ENCODE measurements around the gene HSD17B11.
"Not testable (repeated sequence)": the region's sequence is repeated elsewhere in the genome, so short reads cannot be mapped to it uniquely, and the experiment has no call there.

The HSD17B11 gene

GRCh38 chr4:87384466-87385132, 6.4 kb downstream of the HSD17B11 start:
- DNase-seq; H3K14ac ChIP-seq (ENCODE audit: low read length); H3K27ac ChIP-seq (ENCODE audit: low read depth, low read length); H2BK12ac ChIP-seq (ENCODE audit: low read length); H3K9me3 ChIP-seq (ENCODE audit: insufficient read depth, low read depth, low read length); H3K4me3 ChIP-seq (ENCODE audit: low read depth, low read length); H3K23ac ChIP-seq (ENCODE audit: low read length); H3K4me1 ChIP-seq (ENCODE audit: control insufficient read depth in 1 of 2, insufficient read depth in 2 of 2, low read length in 2 of 2); H4K8ac ChIP-seq (ENCODE audit: low read depth, low read length); H4K12ac ChIP-seq (ENCODE audit: low read depth, low read length); H3K4ac ChIP-seq (ENCODE audit: low read depth, low read length); H3K36me3 ChIP-seq (ENCODE audit: control insufficient read depth in 1 of 2, insufficient read depth in 2 of 2, low read length in 2 of 2); H2AK5ac ChIP-seq (ENCODE audit: low read length); H3K4me2 ChIP-seq (ENCODE audit: low read length); H2AFZ ChIP-seq (ENCODE audit: insufficient read depth, low read length, poor library complexity); H3K79me2 ChIP-seq (ENCODE audit: control insufficient read depth, insufficient read depth, low read length, poor library complexity); H3K27me3 ChIP-seq (ENCODE audit: insufficient read depth, low read length); H3K18ac ChIP-seq (ENCODE audit: low read length); H2BK120ac ChIP-seq (ENCODE audit: insufficient read depth, low read length, poor library complexity); H3K9ac ChIP-seq (ENCODE audit: low read length); H2BK5ac ChIP-seq (ENCODE audit: low read depth, low read length, poor library complexity); H4K91ac ChIP-seq (ENCODE audit: low read depth, low read length); H3K79me1 ChIP-seq (ENCODE audit: low read length): not testable (repeated sequence)
- no CpG with 5 or more reads among the region's 9 CpGs for WGBS (ENCODE audit: extremely low coverage, insufficient coverage, insufficient read length)

GRCh38 chr4:87382931-87383330, 8.1 kb downstream of the HSD17B11 start:
- H3K18ac ChIP-seq (ENCODE audit: low read length) = no peak overlapping the region
- no peaks in the 10 kb centered on the region for H3K9me3 ChIP-seq (ENCODE audit: insufficient read depth, low read depth, low read length)
- no peak overlapping the region for H3K9ac ChIP-seq (ENCODE audit: low read length)
- no peaks in the 10 kb centered on the region for H3K79me1 ChIP-seq (ENCODE audit: low read length)
- no peaks in the 10 kb centered on the region for H3K27me3 ChIP-seq (ENCODE audit: insufficient read depth, low read length)
- H3K4me3 ChIP-seq (ENCODE audit: low read depth, low read length) = no peak overlapping the region
- H4K8ac ChIP-seq (ENCODE audit: low read depth, low read length) = no peak overlapping the region
- no peak overlapping the region for H2BK120ac ChIP-seq (ENCODE audit: insufficient read depth, low read length, poor library complexity)
- H3K27ac ChIP-seq (ENCODE audit: low read depth, low read length) = no peak overlapping the region
- DNase-seq = no peak
- no peaks in the 10 kb centered on the region for H3K4me1 ChIP-seq (ENCODE audit: control insufficient read depth in 1 of 2, insufficient read depth in 2 of 2, low read length in 2 of 2)
- H2AFZ ChIP-seq (ENCODE audit: insufficient read depth, low read length, poor library complexity) = no peak overlapping the region
- 100% methylated on average over 1 of the region's 3 CpGs for WGBS (ENCODE audit: extremely low coverage, insufficient coverage, insufficient read length)
- H2AK5ac ChIP-seq (ENCODE audit: low read length) = no peak overlapping the region
- no peak overlapping the region for H4K12ac ChIP-seq (ENCODE audit: low read depth, low read length)
- no peak overlapping the region for H3K23ac ChIP-seq (ENCODE audit: low read length)
- H4K91ac ChIP-seq (ENCODE audit: low read depth, low read length) = no peak overlapping the region
- no peak overlapping the region for H3K4me2 ChIP-seq (ENCODE audit: low read length)
- H3K36me3 ChIP-seq (ENCODE audit: control insufficient read depth in 1 of 2, insufficient read depth in 2 of 2, low read length in 2 of 2) = peaks cover 2 to 4% of the 10 kb centered on the region in 2 experiments
- no peak overlapping the region for H2BK5ac ChIP-seq (ENCODE audit: low read depth, low read length, poor library complexity)
- no peak overlapping the region for H2BK12ac ChIP-seq (ENCODE audit: low read length)
- no peak overlapping the region for H3K4ac ChIP-seq (ENCODE audit: low read depth, low read length)
- H3K79me2 ChIP-seq (ENCODE audit: control insufficient read depth, insufficient read depth, low read length, poor library complexity) = no peaks in the 10 kb centered on the region
- no peak overlapping the region for H3K14ac ChIP-seq (ENCODE audit: low read length)

- no peak overlapping the region for H3K4me2 ChIP-seq (ENCODE audit: low read length)
- H3K9ac ChIP-seq (ENCODE audit: low read length) = no peak overlapping the region
- H3K4ac ChIP-seq (ENCODE audit: low read depth, low read length) = no peak overlapping the region
- no peak overlapping the region for H3K23ac ChIP-seq (ENCODE audit: low read length)
- H2BK120ac ChIP-seq (ENCODE audit: insufficient read depth, low read length, poor library complexity) = no peak overlapping the region
- no peaks in the 10 kb centered on the region for H3K4me1 ChIP-seq (ENCODE audit: control insufficient read depth in 1 of 2, insufficient read depth in 2 of 2, low read length in 2 of 2)
- DNase-seq = no peak
- H4K12ac ChIP-seq (ENCODE audit: low read depth, low read length) = no peak overlapping the region
- peaks cover 2 to 4% of the 10 kb centered on the region in 2 experiments for H3K36me3 ChIP-seq (ENCODE audit: control insufficient read depth in 1 of 2, insufficient read depth in 2 of 2, low read length in 2 of 2)
- H3K27me3 ChIP-seq (ENCODE audit: insufficient read depth, low read length) = no peaks in the 10 kb centered on the region
- no peak overlapping the region for H3K4me3 ChIP-seq (ENCODE audit: low read depth, low read length)
- no peaks in the 10 kb centered on the region for H3K79me1 ChIP-seq (ENCODE audit: low read length)
- H3K79me2 ChIP-seq (ENCODE audit: control insufficient read depth, insufficient read depth, low read length, poor library complexity) = no peaks in the 10 kb centered on the region
- H4K91ac ChIP-seq (ENCODE audit: low read depth, low read length) = no peak overlapping the region
- no peak overlapping the region for H2AK5ac ChIP-seq (ENCODE audit: low read length)
- H3K14ac ChIP-seq (ENCODE audit: low read length) = no peak overlapping the region
- H4K8ac ChIP-seq (ENCODE audit: low read depth, low read length) = no peak overlapping the region
- WGBS (ENCODE audit: extremely low coverage, insufficient coverage, insufficient read length) = no CpG with 5 or more reads among the region's 2 CpGs
- no peaks in the 10 kb centered on the region for H3K9me3 ChIP-seq (ENCODE audit: insufficient read depth, low read depth, low read length)
- no peak overlapping the region for H2BK5ac ChIP-seq (ENCODE audit: low read depth, low read length, poor library complexity)
- no peak overlapping the region for H2BK12ac ChIP-seq (ENCODE audit: low read length)
- no peak overlapping the region for H3K18ac ChIP-seq (ENCODE audit: low read length)
- H3K27ac ChIP-seq (ENCODE audit: low read depth, low read length) = no peak overlapping the region
- no peak overlapping the region for H2AFZ ChIP-seq (ENCODE audit: insufficient read depth, low read length, poor library complexity)
These were observed 8.9 kb downstream of the HSD17B11 start for GRCh38 chr4:87382116-87382515.

- Histone ChIP-seq H3K9me3 (ENCODE audit: insufficient read depth, low read depth, low read length) (no peaks in the 10 kb centered on the region), H4K12ac (ENCODE audit: low read depth, low read length) (no peak overlapping the region), H3K4ac (ENCODE audit: low read depth, low read length) (no peak overlapping the region)
These were observed 13.2 kb downstream of the HSD17B11 start for GRCh38 chr4:87377816-87378215.

More at GRCh38 chr4:87377816-87378215, 13.2 kb downstream of the HSD17B11 start:
- no peak overlapping the region for H3K9ac ChIP-seq (ENCODE audit: low read length)
- H3K4me2 ChIP-seq (ENCODE audit: low read length) = no peak overlapping the region
- no peak overlapping the region for H2BK12ac ChIP-seq (ENCODE audit: low read length)
- no peaks in the 10 kb centered on the region for H3K27me3 ChIP-seq (ENCODE audit: insufficient read depth, low read length)
- H3K14ac ChIP-seq (ENCODE audit: low read length) = no peak overlapping the region
- no peak overlapping the region for H3K18ac ChIP-seq (ENCODE audit: low read length)
- H3K27ac ChIP-seq (ENCODE audit: low read depth, low read length) = no peak overlapping the region
- DNase-seq = no peak
- H2AFZ ChIP-seq (ENCODE audit: insufficient read depth, low read length, poor library complexity) = no peak overlapping the region
- no peak overlapping the region for H3K23ac ChIP-seq (ENCODE audit: low read length)
- no peak overlapping the region for H3K4me3 ChIP-seq (ENCODE audit: low read depth, low read length)
- peaks cover 8 to 12% of the 10 kb centered on the region in 2 experiments for H3K36me3 ChIP-seq (ENCODE audit: control insufficient read depth in 1 of 2, insufficient read depth in 2 of 2, low read length in 2 of 2)
- no peaks in the 10 kb centered on the region for H3K4me1 ChIP-seq (ENCODE audit: control insufficient read depth in 1 of 2, insufficient read depth in 2 of 2, low read length in 2 of 2)
- WGBS (ENCODE audit: extremely low coverage, insufficient coverage, insufficient read length) = no CpG with 5 or more reads among the region's 2 CpGs
- no peak overlapping the region for H2BK5ac ChIP-seq (ENCODE audit: low read depth, low read length, poor library complexity)
- no peaks in the 10 kb centered on the region for H3K79me1 ChIP-seq (ENCODE audit: low read length)
- H2BK120ac ChIP-seq (ENCODE audit: insufficient read depth, low read length, poor library complexity) = no peak overlapping the region
- no peak overlapping the region for H4K91ac ChIP-seq (ENCODE audit: low read depth, low read length)
- no peaks in the 10 kb centered on the region for H3K79me2 ChIP-seq (ENCODE audit: control insufficient read depth, insufficient read depth, low read length, poor library complexity)
- no peak overlapping the region for H4K8ac ChIP-seq (ENCODE audit: low read depth, low read length)
- no peak overlapping the region for H2AK5ac ChIP-seq (ENCODE audit: low read length)

Data from trophoblast cell (in vitro differentiated cells and primary cell).